Lower leg skin (tissue), 3 donors: ENCODE results near the gene NIF3L1.

Experiments used
- POLR2A ChIP-seq, 2 donors: fragments of 450-650 bp; IDR thresholded peaks; one replicate each; pipeline ENCODE4 v1.6.1; 2016 to 2017; ENCODE audit warnings: antibody characterized with exemption in 2 of 2, mild to moderate bottlenecking in 1 of 2, moderate library complexity in 1 of 2
- TF ChIP-seq, protein P1 (sequence below), 3 donors: fragments of 450-650 bp; IDR thresholded peaks; one replicate each; pipeline ENCODE4 v1.5.1; 2016; ENCODE audit warnings: antibody characterized with exemption in 3 of 3, mild to moderate bottlenecking in 3 of 3, moderate library complexity in 2 of 3

DNA sequence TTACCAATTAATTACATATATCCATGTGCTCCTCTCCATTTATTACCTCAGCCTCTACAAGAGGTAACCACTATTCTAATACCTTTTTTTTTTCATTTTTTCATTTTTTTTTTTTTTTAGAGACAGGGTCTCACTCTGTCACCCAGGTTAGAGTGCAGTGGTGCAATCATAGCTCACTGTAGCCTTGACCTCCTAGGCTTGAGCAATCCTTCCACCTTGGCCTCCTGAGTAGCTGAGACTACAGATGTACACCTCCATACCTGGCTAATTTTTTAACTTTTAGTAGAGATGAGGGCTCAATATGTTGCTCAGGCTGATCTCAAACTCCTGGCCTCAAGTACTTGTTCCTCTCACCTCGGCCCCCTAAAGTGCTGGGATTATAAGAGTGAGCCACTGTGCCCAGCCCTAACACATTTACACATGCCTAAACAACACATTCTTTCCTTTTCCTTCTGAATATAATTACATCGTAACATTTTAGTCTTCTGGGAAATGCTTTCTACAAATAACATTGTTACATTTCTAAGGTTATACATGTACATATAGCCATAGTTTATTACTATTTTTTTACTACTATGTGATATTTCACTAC lies 10.8 kb upstream of the NIF3L1 start:
- TF ChIP-seq, protein P1, sequence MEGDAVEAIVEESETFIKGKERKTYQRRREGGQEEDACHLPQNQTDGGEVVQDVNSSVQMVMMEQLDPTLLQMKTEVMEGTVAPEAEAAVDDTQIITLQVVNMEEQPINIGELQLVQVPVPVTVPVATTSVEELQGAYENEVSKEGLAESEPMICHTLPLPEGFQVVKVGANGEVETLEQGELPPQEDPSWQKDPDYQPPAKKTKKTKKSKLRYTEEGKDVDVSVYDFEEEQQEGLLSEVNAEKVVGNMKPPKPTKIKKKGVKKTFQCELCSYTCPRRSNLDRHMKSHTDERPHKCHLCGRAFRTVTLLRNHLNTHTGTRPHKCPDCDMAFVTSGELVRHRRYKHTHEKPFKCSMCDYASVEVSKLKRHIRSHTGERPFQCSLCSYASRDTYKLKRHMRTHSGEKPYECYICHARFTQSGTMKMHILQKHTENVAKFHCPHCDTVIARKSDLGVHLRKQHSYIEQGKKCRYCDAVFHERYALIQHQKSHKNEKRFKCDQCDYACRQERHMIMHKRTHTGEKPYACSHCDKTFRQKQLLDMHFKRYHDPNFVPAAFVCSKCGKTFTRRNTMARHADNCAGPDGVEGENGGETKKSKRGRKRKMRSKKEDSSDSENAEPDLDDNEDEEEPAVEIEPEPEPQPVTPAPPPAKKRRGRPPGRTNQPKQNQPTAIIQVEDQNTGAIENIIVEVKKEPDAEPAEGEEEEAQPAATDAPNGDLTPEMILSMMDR (IDR thresholded peaks at IDR 0.05), result no peak
- no peak for TF ChIP-seq POLR2A (IDR thresholded peaks at IDR 0.05)
